OCI-LY3 (cell line): ENCODE results near the gene DOCK10.

Source experiments
- CTCF ChIP-seq: fragments of 200-600, 300-600 bp; sonication (generic); IDR thresholded peaks from 2 replicates; pipeline ENCODE4 v1.5.1; 2014; ENCODE audit warnings: antibody characterized with exemption, low read length, low read depth
- EZH2phosphoT487 ChIP-seq: fragments of 200-600 bp; shearing (Covaris generic); IDR thresholded peaks from 2 replicates; pipeline ENCODE4 v1.6.1; 2018; ENCODE audit warnings: antibody characterized with exemption, mixed run types, low read depth

DNA sequence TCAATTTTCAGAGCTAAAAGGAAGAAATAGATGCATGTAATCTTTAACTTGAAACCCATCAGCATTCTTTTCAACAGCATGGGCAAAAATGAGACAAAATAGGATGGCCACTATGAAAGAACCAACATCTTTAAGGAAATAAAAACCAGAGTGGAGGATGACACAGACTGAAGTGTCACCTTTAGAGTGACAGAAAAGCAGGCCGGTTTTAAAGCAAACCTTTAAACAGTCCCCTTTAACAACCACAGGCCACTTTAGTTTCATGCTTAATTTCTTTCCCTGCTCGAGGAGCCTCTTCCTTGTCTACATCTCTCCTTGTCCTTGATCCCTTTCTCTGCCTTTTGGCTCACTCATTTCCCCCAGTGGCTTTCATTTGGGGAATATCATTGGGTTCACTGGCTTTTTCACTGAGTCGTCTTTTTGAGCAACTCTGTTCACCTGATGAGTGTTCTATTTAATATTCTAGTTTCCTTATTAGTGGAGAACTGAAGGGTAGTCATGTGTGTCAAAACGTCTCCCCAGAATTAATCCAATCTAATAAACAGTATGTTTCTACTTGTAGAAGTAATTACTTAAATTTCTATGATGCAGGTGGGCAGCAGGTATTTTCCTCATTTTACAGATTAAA lies 72.5 kb downstream of the DOCK10 start:
- no peak for TF ChIP-seq CTCF
- no peak for TF ChIP-seq EZH2phosphoT487
